Gastrocnemius medialis (tissue), 4 donors: Measurements from ENCODE around the gene CALHM3. TPM values are rescaled to one million over a fixed set of nuclear protein-coding genes. Genes with fewer than 3 reads are reported as not detected.
A peak's percentile ranks its signal among the peaks of the same experiment; 100 is the strongest.

Source experiments
- ATAC-seq, 2 donors: fragments of 150-250 bp; one replicate each; pipeline ENCODE4 v1.9.1; 2016
- DNase-seq, 2 donors: peaks; one replicate each; pipeline ENCODE4 v3.0.0-alpha.2; 2019
- H3K27ac ChIP-seq, 4 donors: fragments of 200-600 bp; sonication (generic); 1 replicate in 1 of 4; 2 replicates in 3 of 4; pipeline ENCODE4 v1.5.1; 2016 to 2018; ENCODE audit warnings: mild to moderate bottlenecking in 2 of 4, moderate library complexity in 1 of 4
- H3K27me3 ChIP-seq, 3 donors: fragments of 200-600 bp; sonication (generic) in 2 of 3; 1 replicate in 1 of 3; 2 replicates in 2 of 3; pipeline versions ENCODE4 v1.5.1 to v1.6.0; 2016 to 2019; ENCODE audit warnings: mild to moderate bottlenecking in 1 of 3, moderate library complexity in 1 of 3
- H3K36me3 ChIP-seq, 2 donors: fragments of 200-600 bp; sonication (generic) in 1 of 2; one replicate each; pipeline ENCODE4 v1.5.1; 2017 to 2018
- H3K4me1 ChIP-seq, 2 donors: fragments of 200-600 bp; sonication (generic) in 1 of 2; one replicate each; pipeline ENCODE4 v1.5.1; 2016 to 2017; ENCODE audit warnings: mild to moderate bottlenecking in 2 of 2
- H3K4me3 ChIP-seq, 4 donors: fragments of 200-600 bp; sonication (generic) in 3 of 4; 1 replicate in 1 of 4; 2 replicates in 3 of 4; pipeline ENCODE4 v1.5.1; 2016 to 2019; ENCODE audit warnings: mild to moderate bottlenecking in 2 of 4
- H3K9me3 ChIP-seq, 3 donors: fragments of 200-600 bp; sonication (generic) in 2 of 3; 1 replicate in 1 of 3; 2 replicates in 2 of 3; pipeline ENCODE4 v1.5.1; 2016 to 2019
- CTCF ChIP-seq, 5 experiments: fragments of 450-650 bp in 3 of 5; fragments of 200-600 bp in 2 of 5; sonication (generic) in 2 of 5; IDR thresholded peaks in 4 of 5; conservative IDR thresholded peaks in 1 of 5; 1 replicate in 4 of 5; 2 replicates in 1 of 5; pipeline ENCODE4 v1.5.1; 2016 to 2019; ENCODE audit warnings: antibody characterized with exemption in 5 of 5, mild to moderate bottlenecking in 3 of 5, moderate library complexity in 3 of 5
- POLR2A ChIP-seq, 2 donors: fragments of 450-650 bp; IDR thresholded peaks; one replicate each; pipeline ENCODE4 v1.6.1; 2017; ENCODE audit warnings: antibody characterized with exemption in 2 of 2, mild to moderate bottlenecking in 2 of 2, moderate library complexity in 2 of 2
- in situ Hi-C, 4 donors: fragments of 200-750 bp; cut with MboI; loops; one replicate each; pipeline versions ENCODE4 v1.15.0 to v1.8.0; 2017; ENCODE audit warnings: low sequenced_read_pairs in 4 of 4
- intact Hi-C: fragments of 100-400 bp; cut with DNase I; formaldehyde crosslinking; loops from one replicate; pipeline ENCODE4 v1.15.1; 2023; ENCODE audit warnings: low total_unique reads
- total RNA-seq, 4 donors: library from RNA; depleted of rRNA; stranded (reverse); fragments of >200 nt; gene quantifications; one replicate each; pipeline versions ENCODE4 v1.1.0 to v1.2.3, GENCODE V29; 2016

The CALHM3 gene
- total RNA-seq, 4 donors from 2014 or later = not detected

- Histone ChIP-seq H3K4me3 (no peak overlapping the region), H3K27ac (peak overlapping the region; percentile 77 to 88 (median 83)), H3K27me3 (no peaks in the 10 kb centered on the region), H3K36me3 (peaks cover 0 to 85% of the 10 kb centered on the region in 2 donors), H3K4me1 (peaks cover 40 to 41% of the 10 kb centered on the region in 2 donors), H3K9me3 (no peaks in the 10 kb centered on the region)
- TF ChIP-seq CTCF (IDR thresholded peaks at IDR 0.05 in 4 of 5, conservative IDR thresholded peaks at IDR 0.05 in 1 of 5) (no peak), POLR2A (IDR thresholded peaks at IDR 0.05) (no peak)
- ATAC-seq (peak; percentile 55 to 77), DNase-seq (peak; percentile 58 to 81)
- in situ Hi-C loops (no loop called here), intact Hi-C loops (no loop called here)
These were observed 33.1 kb downstream of the CALHM3 start for GRCh38 chr10:103445767-103446567.

GRCh38 chr10:103445366-103445765 is 33.7 kb downstream of the CALHM3 start:
- H3K36me3 ChIP-seq = peaks cover 0 to 91% of the 10 kb centered on the region in 2 donors
- H3K27ac ChIP-seq = peak overlapping the region; percentile 77 to 86 (median 80)
- no peaks in the 10 kb centered on the region for H3K27me3 ChIP-seq
- ATAC-seq (no peak), DNase-seq (no peak)
- intact Hi-C loops = no loop called here
- no peaks in the 10 kb centered on the region for H3K9me3 ChIP-seq
- peaks cover 40 to 41% of the 10 kb centered on the region in 2 donors for H3K4me1 ChIP-seq
- in situ Hi-C loops = no loop called here
- TF ChIP-seq POLR2A (IDR thresholded peaks at IDR 0.05) (no peak), CTCF (IDR thresholded peaks at IDR 0.05 in 4 of 5, conservative IDR thresholded peaks at IDR 0.05 in 1 of 5) (no peak)
- no peak overlapping the region for H3K4me3 ChIP-seq

- no peaks in the 10 kb centered on the region for H3K9me3 ChIP-seq
- no peak for ATAC-seq
- in situ Hi-C loops = no loop called here
- intact Hi-C loops = no loop called here
- no peak overlapping the region for H3K4me3 ChIP-seq
- no peaks in the 10 kb centered on the region for H3K27me3 ChIP-seq
- H3K4me1 ChIP-seq = peaks cover 38 to 40% of the 10 kb centered on the region in 2 donors
- DNase-seq = no peak
- peaks cover 0 to 93% of the 10 kb centered on the region in 2 donors for H3K36me3 ChIP-seq
- TF ChIP-seq POLR2A (IDR thresholded peaks at IDR 0.05) (no peak), CTCF (IDR thresholded peaks at IDR 0.05 in 4 of 5, conservative IDR thresholded peaks at IDR 0.05 in 1 of 5) (no peak)
- peak overlapping the region in 3 of 4 donors; percentile 77 to 86 (median 81) for H3K27ac ChIP-seq
These were observed 34.6 kb downstream of the CALHM3 start for GRCh38 chr10:103444478-103444877.

GRCh38 chr10:103443475-103444185 is 35.4 kb downstream of the CALHM3 start:
- in situ Hi-C loops = no loop called here
- DNase-seq (no peak), ATAC-seq (no peak)
- Histone ChIP-seq H3K4me1 (peaks cover 31 to 32% of the 10 kb centered on the region in 2 donors), H3K27me3 (no peaks in the 10 kb centered on the region), H3K4me3 (no peak overlapping the region), H3K9me3 (no peaks in the 10 kb centered on the region), H3K36me3 (peaks cover 0 to 93% of the 10 kb centered on the region in 2 donors), H3K27ac (peak overlapping the region in 3 of 4 donors; percentile 6 to 38 (median 8))
- intact Hi-C loops = no loop called here
- no peak for TF ChIP-seq CTCF (IDR thresholded peaks at IDR 0.05 in 4 of 5, conservative IDR thresholded peaks at IDR 0.05 in 1 of 5)
